ENCODE data around the gene OTOS. TPM values are rescaled to one million over a fixed set of nuclear protein-coding genes. Genes with fewer than 3 reads are reported as not detected.

OTOS gene
- total RNA-seq, 2 experiments from 2014 or later = not detected

DNA sequence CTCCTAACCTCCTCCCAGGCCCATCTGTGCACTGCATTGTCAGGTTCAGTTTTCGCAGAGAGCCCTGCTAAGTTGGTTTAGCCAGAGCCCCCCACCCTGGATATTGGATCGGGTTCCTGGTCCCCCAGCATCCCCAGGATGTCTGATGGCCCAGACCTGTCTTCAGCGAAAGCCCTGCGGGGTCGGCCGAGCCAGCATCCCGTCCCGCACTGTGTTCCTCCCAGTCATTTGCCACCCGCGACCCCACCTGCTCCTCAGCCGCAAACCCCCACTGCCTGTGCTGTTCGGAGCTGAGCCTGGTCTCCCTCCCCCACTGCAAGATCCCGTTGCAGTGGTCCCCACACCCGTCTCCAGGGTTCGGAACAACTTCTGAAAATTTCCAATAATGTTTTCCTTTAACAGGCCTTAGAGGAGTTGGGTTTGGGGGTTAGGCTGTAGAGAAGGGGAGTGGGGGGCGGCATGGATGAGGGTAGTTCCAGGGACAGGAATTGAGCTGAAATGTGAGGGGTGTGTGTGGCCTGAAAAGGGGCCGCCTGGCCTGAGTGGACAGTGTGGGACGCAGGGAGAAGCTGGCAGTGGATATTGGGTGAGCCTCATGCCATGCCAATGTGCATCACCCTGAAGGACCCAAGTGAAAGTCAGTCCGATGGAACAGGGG, 2.7 kb downstream of the OTOS start:
- Mint-ChIP-seq H3K9me3 (no peaks in the 10 kb centered on the region), H3K4me3 (peak overlapping the region; percentile 93), H3K4me1 (ENCODE audit: low read depth) (peaks cover 27% of the 10 kb centered on the region), H3K27me3 (peaks cover 1% of the 10 kb centered on the region), H3K27ac (no peak overlapping the region), H3K36me3 (ENCODE audit: low read depth) (peaks cover 6% of the 10 kb centered on the region)
- intact Hi-C loops (cut with micrococcal nuclease) = no loop called here
- ChIA-PET CTCF (interaction anchor here (1.1 to 2.2 kb wide), 2 partner anchors 73 to 77 kb away, joined by 3 to 10 read pairs; no protein-coding TSS in a partner anchor), POLR2A (no interaction called here)
- DNase-seq (no peak), ATAC-seq (no peak)
- TF ChIP-seq, protein P1, sequence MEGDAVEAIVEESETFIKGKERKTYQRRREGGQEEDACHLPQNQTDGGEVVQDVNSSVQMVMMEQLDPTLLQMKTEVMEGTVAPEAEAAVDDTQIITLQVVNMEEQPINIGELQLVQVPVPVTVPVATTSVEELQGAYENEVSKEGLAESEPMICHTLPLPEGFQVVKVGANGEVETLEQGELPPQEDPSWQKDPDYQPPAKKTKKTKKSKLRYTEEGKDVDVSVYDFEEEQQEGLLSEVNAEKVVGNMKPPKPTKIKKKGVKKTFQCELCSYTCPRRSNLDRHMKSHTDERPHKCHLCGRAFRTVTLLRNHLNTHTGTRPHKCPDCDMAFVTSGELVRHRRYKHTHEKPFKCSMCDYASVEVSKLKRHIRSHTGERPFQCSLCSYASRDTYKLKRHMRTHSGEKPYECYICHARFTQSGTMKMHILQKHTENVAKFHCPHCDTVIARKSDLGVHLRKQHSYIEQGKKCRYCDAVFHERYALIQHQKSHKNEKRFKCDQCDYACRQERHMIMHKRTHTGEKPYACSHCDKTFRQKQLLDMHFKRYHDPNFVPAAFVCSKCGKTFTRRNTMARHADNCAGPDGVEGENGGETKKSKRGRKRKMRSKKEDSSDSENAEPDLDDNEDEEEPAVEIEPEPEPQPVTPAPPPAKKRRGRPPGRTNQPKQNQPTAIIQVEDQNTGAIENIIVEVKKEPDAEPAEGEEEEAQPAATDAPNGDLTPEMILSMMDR (IDR thresholded peaks at IDR 0.05) = no peak

DNA sequence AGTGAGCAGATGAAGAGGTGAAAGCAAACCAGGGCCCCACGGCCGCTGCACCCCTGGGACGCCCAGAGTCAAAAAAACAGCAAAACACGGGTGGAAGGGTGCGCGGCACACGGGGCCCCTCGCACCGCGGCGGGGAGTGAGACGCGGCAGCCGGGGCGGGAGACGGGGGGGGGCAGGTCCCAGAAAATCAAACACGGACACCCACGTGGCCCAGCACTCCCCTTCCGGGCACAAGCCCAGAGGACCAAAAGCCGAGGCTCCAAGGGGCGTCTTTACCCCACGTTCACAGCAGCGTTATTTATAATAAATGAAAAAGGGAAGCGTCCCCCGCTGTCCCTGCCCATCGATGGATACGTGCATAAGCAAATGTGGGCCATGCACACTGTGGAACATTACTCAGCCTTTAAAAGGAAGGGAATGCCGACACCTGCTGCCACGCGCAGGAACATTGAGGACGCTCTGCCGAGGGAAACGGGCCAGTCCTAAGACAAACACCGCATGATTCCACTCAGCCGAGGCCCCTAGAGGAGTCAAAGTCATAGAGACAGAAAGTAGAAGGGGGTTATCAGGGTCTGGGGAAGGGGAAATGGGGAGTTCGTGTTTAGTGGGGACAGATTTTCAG, 3.7 kb downstream of the OTOS start:
- intact Hi-C loops (cut with micrococcal nuclease) = no loop called here
- Mint-ChIP-seq H3K27ac (peak overlapping the region; percentile 84), H3K4me3 (peak overlapping the region; percentile 93), H3K27me3 (peaks cover 1% of the 10 kb centered on the region), H3K4me1 (ENCODE audit: low read depth) (peaks cover 27% of the 10 kb centered on the region), H3K36me3 (ENCODE audit: low read depth) (peaks cover 10% of the 10 kb centered on the region), H3K9me3 (no peaks in the 10 kb centered on the region)
- ChIA-PET POLR2A (no interaction called here), CTCF (no interaction called here)
- TF ChIP-seq, protein P1 (IDR thresholded peaks at IDR 0.05) = no peak
- ATAC-seq (peak; percentile 37), DNase-seq (peak; percentile 37)

DNA sequence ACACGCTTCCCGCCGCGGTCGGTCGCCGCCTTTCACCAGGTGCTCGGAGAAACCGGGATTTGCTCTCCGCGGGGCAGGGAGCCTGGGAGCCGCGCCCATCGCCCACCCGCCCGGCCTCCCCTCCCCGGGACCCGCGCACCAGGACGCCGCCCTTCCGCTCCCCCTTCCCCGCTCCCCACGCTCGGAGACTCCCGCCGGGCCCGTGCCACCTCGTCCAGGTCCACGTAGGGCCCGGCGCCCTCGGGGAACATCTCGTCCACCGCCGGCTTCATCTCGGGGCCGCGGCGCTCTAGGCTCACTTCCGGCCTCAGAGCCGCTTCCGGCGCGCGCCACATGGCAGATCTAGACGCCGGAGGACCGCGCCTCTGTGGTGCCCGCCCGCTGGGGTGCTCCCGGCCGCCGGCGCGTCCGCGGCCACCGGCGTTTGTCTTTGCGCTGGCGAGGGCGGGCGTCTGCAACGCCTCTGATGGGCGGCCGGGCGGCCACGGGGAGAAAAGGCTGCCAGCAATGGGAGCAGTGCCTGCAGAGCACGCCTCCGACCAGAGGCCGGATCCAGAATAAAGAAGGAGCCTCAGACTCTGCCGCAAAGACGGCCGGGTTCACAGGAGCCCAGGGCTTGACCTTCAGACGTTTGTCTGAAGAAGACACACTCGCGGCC, 4.3 kb downstream of the OTOS start, which contains the start of gene COPS9:
TSS of gene COPS9 (minus strand) at position 293 of the 658 bp plus-strand sequence. CDS start at position 272, 21 bp downstream.
- Mint-ChIP-seq H3K27me3 (no peaks in the 10 kb centered on the region), H3K9me3 (no peaks in the 10 kb centered on the region), H3K4me1 (ENCODE audit: low read depth) (peaks cover 27% of the 10 kb centered on the region), H3K4me3 (peak within 1 kb of the TSS; percentile 93), H3K36me3 (ENCODE audit: low read depth) (peaks cover 13% of the 10 kb centered on the region), H3K27ac (peak within 1 kb of the TSS; percentile 84)
- TF ChIP-seq, protein P1 (IDR thresholded peaks at IDR 0.05) = no peak
- intact Hi-C loops (cut with micrococcal nuclease) = no loop called here
- ChIA-PET CTCF (interaction anchor here (0.9 to 1.1 kb wide), 4 partner anchors 8 to 115 kb away, joined by 3 to 4 read pairs (median 3); no protein-coding TSS in a partner anchor), POLR2A (no interaction called here)
- DNase-seq = peak; percentile 89
- peak; percentile 95 for ATAC-seq

DNA sequence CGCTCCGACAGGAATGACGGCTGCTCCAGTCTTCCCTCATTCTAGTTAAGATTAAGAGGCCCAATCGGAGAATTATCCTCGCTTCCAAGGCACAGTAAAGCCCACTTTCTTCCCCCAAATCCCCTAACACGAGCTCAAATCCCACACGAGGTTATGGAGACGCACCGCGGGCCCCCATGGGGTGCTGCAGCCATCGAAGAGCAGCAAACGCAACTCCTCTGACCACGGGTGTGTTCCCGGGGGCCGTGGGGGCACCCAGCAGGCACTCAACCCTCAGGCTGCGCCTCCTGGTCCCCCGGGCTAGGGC, 4.8 kb downstream of the OTOS start:
- POLR2A ChIA-PET = interaction anchor here (0.6 kb wide), 1 partner anchor 21 kb away, joined by 3 read pairs; no protein-coding TSS in a partner anchor
- peaks cover 27% of the 10 kb centered on the region for H3K4me1 Mint-ChIP-seq (ENCODE audit: low read depth)

More for the DNA sequence above, 4.8 kb downstream of the OTOS start:
- Mint-ChIP-seq H3K36me3 (ENCODE audit: low read depth) (peaks cover 18% of the 10 kb centered on the region), H3K9me3 (no peaks in the 10 kb centered on the region), H3K27ac (peak overlapping the region; percentile 84), H3K4me3 (peak overlapping the region; percentile 93), H3K27me3 (no peaks in the 10 kb centered on the region)
- intact Hi-C loops (cut with micrococcal nuclease) = no loop called here
- TF ChIP-seq, protein P1 (IDR thresholded peaks at IDR 0.05) = no peak
- DNase-seq (no peak), ATAC-seq (peak; percentile 16)
- CTCF ChIA-PET = interaction anchor here (0.9 to 1.1 kb wide), 4 partner anchors 8 to 114 kb away, joined by 3 to 4 read pairs (median 3); no protein-coding TSS in a partner anchor
